GM12872 (cell line): Measurements from ENCODE around the gene LTBP1.

Experiments used
- TF ChIP-seq, protein P1 (sequence below): IDR thresholded peaks from 3 replicates; pipeline ENCODE4 v1.5.1; 2011; ENCODE audit warnings: low read depth, mild to moderate bottlenecking, low read length, moderate library complexity; ENCODE audit not compliant: insufficient read depth

Gene LTBP1

DNA sequence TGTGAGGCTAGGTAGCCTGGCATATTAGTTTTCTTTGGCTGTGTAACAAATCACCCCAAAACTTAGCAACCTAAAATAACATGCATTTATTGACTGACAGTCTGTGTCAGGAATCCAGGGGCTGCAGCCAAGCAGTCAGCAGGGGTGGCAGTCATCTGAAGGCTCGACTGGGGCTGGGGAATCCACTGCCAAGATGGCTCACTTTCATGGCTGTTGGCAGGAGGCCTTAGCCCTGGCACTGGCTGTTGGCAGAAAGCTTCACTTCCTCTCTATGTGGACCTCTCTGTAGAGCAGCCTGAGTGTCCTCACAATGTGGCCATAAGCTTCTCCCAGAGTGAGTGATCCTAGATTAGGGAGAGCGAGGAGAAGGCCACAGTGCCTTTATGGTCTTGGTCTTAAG is 78.0 kb downstream of the LTBP1 start:
- TF ChIP-seq, protein P1, sequence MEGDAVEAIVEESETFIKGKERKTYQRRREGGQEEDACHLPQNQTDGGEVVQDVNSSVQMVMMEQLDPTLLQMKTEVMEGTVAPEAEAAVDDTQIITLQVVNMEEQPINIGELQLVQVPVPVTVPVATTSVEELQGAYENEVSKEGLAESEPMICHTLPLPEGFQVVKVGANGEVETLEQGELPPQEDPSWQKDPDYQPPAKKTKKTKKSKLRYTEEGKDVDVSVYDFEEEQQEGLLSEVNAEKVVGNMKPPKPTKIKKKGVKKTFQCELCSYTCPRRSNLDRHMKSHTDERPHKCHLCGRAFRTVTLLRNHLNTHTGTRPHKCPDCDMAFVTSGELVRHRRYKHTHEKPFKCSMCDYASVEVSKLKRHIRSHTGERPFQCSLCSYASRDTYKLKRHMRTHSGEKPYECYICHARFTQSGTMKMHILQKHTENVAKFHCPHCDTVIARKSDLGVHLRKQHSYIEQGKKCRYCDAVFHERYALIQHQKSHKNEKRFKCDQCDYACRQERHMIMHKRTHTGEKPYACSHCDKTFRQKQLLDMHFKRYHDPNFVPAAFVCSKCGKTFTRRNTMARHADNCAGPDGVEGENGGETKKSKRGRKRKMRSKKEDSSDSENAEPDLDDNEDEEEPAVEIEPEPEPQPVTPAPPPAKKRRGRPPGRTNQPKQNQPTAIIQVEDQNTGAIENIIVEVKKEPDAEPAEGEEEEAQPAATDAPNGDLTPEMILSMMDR, result no peak

DNA sequence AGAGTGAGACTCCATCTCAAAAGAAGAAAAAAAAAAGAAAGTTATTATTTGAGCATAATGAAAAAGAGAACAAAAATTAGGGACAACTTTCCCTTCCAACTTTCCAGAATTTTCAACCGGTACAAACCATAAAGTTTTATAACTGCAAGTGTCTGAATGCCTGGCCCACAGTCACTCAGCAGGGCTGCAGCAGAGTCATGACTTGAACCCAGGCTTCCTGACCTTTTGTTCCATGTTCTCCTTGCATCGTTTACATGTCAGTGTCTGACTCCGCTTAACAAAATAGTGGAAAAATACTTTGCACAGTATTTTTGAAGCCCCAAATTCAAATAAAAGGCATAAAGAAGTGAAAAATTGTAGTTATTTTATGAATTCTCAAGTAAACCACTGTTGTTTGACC is 82.7 kb downstream of the LTBP1 start:
- TF ChIP-seq, protein P1, result no peak

DNA sequence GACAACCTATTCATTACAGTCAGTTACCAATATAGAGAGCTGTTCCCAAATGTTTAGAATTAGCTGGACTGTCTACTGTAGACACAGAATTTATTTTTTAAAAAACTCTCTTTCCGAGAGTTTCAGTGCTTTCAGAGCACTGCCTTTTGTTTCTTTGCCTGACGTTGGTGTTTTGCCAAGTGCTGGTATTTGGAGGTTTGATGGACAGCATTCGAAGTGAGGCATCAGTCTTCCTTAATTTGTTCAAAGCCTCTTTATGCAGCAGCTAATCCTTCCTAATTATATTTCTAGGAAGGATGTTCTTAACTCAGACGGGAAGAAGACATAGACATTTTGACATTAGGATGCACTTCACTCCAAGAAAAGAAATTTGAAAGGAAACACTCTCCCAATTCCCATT is 83.2 kb downstream of the LTBP1 start:
- TF ChIP-seq, protein P1, result no peak

DNA sequence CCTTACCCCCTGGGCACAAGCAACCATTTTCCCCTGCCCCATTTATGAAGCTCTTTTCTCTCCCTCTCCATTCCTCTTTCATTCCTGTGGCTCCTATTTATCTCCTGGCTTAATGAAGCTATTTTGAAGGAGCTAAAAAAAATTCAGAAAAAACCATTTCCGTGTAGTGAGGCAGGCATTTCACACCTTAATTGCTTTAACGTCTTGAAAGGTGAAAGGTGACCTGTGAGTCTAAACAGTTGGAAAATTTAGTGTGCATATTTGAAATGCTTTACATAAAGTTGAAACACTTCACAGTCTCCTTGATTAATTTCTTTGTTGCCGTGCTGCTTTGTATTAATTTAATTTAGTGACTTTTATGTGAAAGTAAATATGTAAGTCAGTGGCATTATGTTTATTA is 83.6 kb downstream of the LTBP1 start:
- TF ChIP-seq, protein P1, result no peak

DNA sequence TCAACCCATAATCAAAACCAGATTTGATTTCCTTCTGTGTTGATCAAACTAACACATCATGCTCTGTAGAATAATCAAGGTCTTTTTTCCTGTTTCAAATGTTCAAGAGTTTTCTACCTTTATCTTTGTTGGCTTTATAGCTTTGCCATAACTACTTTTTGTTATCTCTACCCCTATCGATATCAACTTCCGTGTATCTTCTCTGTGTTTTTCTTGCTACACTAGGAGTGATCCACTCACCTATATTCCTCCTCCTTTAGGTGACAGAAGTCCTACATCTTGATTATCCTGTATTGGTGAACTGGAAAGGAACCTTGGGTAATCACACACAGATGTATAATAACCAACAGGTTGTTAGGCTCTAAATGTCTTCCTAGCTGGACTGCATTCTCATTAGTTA is 85.5 kb downstream of the LTBP1 start:
- TF ChIP-seq, protein P1, result no peak

DNA sequence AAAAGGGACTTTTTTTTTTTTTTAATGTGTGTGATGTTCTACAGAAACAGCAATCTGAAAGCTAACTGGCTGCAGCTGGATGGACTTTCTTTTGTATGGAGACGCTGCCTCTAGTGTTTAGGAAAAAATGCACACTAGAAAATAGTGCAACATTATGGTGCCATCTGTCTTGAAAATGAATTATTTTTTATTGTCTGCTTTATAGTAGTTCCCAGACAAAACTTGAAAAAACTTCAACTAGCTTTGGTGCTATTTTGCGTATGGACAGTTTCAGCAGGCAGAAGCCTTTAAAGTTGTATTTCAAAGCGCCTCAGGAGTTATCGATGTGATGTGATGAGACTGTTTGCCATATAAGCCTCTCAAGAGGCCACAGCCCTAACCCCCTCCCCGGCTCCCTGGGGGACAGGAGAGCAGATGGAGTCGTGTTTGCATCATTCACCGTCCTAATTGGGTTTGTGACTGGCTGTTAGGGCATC is 86.9 kb downstream of the LTBP1 start:
- TF ChIP-seq, protein P1, result no peak

DNA sequence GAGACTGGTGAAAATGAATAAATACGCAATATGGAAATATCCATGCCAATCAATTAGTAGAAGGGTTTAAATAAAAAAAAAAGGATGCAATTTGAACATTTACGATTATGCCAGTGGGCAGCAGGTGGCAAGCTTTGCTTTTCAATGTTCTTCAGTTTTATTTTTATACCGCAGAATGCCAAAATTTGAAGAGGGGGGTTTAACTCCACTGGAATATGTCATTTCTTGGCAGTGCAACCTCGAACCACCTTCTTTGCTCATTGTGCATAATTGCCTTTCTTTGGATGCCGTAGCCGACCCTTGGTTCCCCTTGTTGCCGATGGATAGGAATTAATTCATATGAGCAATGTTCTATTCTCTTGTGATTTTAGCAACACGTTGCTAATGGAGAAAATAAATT is 88.0 kb downstream of the LTBP1 start:
- TF ChIP-seq, protein P1, result 0 out of 3 replicates have a peak, but pooled peaks have one; percentile 13

DNA sequence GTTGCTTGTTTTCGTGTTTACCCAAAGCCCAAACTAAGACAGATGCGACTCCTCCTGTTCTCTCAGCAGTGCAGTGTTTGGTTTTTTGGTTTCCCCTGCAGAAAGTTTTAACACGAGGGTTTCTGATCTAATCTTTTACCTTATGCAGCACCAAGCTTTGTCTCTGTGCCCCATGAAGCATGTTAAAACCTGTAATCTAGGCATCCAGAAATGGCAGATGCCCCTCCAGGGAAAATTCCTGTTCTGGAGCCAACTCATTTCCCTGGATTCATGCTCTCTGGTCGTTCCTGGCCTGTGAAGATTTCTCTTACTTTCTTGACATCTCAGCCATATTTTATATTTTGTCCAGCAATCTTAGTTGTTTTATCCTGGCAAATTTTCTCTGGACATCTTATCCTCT is 91.5 kb downstream of the LTBP1 start:
- TF ChIP-seq, protein P1, result no peak
